ENCODE measurements around the gene GSC2. TPM values are rescaled to one million over a fixed set of nuclear protein-coding genes. Genes with fewer than 3 reads are reported as not detected.

Gene GSC2
- total RNA-seq, 6 experiments from 2014 or later, result not detected

DNA sequence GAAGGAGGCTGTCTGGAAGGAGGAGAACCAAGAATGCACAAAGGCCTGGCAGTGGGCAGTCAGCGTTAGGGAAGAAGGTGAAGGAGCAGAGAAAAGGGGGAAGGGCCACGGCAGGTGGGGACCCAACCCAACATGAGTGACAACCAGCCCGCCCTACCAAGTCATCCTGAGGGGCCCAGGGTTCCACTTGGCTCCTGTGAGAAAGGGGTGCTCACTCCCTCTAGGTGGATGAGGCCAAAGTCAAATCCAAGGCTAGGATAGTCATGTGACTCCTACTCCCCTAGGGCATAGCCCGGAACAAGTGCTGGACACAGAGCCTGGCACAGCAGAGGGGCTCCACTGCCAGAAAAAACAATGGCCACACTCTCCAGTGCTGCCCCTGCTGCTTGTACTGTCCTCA lies 25.7 kb downstream of the GSC2 start:
- DNase-seq, result no peak
- no peak overlapping the region for H3K4me3 Mint-ChIP-seq
- H3K4me1 Mint-ChIP-seq (ENCODE audit: low read depth), result peaks cover 28% of the 10 kb centered on the region
- H3K27me3 Mint-ChIP-seq (ENCODE audit: insufficient read depth), result peaks cover 5% of the 10 kb centered on the region
- no peaks in the 10 kb centered on the region for H3K36me3 Mint-ChIP-seq (ENCODE audit: low read depth)
- no peaks in the 10 kb centered on the region for H3K9me3 Mint-ChIP-seq
- TF ChIP-seq, protein P1, sequence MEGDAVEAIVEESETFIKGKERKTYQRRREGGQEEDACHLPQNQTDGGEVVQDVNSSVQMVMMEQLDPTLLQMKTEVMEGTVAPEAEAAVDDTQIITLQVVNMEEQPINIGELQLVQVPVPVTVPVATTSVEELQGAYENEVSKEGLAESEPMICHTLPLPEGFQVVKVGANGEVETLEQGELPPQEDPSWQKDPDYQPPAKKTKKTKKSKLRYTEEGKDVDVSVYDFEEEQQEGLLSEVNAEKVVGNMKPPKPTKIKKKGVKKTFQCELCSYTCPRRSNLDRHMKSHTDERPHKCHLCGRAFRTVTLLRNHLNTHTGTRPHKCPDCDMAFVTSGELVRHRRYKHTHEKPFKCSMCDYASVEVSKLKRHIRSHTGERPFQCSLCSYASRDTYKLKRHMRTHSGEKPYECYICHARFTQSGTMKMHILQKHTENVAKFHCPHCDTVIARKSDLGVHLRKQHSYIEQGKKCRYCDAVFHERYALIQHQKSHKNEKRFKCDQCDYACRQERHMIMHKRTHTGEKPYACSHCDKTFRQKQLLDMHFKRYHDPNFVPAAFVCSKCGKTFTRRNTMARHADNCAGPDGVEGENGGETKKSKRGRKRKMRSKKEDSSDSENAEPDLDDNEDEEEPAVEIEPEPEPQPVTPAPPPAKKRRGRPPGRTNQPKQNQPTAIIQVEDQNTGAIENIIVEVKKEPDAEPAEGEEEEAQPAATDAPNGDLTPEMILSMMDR (IDR thresholded peaks at IDR 0.05), result no peak
- H3K27ac Mint-ChIP-seq, result no peak overlapping the region

DNA sequence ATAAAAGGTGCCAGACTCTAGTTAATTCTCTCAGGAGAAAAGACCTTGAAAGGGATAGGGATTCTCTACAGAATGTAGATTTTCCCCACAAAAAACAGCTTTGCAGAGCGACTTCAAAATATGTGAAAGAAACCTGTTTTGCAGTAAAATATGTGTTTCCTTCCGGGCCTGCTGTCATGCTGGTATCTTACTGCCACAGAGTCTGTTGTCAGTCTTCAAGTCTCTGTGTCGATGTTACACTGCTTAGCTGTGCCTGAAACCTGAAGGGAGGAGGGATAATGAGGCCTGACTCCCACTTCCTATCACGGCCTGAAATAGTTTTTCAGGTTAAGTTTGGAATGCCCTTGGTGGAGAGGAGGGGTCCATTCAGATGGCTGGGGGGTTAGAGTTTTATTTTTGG lies 26.2 kb downstream of the GSC2 start:
- Mint-ChIP-seq H3K4me3 (no peak overlapping the region), H3K36me3 (ENCODE audit: low read depth) (no peaks in the 10 kb centered on the region), H3K27me3 (ENCODE audit: insufficient read depth) (peaks cover 5% of the 10 kb centered on the region), H3K9me3 (no peaks in the 10 kb centered on the region), H3K27ac (no peak overlapping the region), H3K4me1 (ENCODE audit: low read depth) (peaks cover 28% of the 10 kb centered on the region)
- DNase-seq, result no peak
- TF ChIP-seq, protein P1 (IDR thresholded peaks at IDR 0.05), result no peak

DNA sequence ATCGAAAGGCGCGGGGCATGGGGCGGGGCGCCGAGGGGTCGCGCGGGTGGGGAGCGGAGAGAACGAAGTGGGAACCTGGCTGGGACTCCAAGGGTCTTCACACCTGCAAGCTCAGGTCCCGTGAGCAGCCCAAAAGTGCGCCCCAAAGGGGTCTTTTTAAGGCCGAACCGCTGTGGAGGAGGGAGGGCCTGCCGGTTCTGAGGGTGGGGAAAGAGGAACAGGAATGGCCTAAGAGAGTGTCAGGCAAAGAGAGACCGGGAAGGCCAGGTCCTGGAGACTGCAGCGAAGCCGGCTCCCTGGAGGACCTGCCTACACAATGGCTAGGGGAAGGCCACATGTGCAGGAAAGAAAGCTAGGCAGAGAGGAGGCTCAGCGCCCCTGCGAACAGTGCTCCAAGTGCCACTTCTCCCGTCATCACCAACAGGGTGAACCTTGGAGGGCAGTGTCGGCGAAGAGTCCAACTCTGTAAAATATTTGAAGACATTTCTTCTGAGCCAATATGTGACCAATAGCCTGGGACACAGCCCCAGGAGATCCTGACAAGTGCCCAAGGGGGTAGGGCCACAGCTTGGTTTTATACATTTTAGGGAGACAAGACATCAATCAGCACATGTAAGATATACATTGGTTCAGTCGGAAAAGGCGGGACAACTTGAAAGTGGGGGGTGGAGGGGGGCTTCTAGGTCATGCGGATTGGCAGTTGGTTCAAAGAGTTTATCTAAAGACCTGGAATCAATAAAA lies 27.2 kb downstream of the GSC2 start:
- Mint-ChIP-seq H3K36me3 (ENCODE audit: low read depth) (no peaks in the 10 kb centered on the region), H3K27me3 (ENCODE audit: insufficient read depth) (peaks cover 5% of the 10 kb centered on the region; the same call in 1 of the 2 replicates), H3K4me3 (peak overlapping the region; percentile 84), H3K4me1 (ENCODE audit: low read depth) (peaks cover 28% of the 10 kb centered on the region), H3K27ac (peak overlapping the region; percentile 18; the same call in 1 of the 2 replicates), H3K9me3 (no peaks in the 10 kb centered on the region)
- TF ChIP-seq, protein P1 (IDR thresholded peaks at IDR 0.05), result no peak
- no peak for DNase-seq

DNA sequence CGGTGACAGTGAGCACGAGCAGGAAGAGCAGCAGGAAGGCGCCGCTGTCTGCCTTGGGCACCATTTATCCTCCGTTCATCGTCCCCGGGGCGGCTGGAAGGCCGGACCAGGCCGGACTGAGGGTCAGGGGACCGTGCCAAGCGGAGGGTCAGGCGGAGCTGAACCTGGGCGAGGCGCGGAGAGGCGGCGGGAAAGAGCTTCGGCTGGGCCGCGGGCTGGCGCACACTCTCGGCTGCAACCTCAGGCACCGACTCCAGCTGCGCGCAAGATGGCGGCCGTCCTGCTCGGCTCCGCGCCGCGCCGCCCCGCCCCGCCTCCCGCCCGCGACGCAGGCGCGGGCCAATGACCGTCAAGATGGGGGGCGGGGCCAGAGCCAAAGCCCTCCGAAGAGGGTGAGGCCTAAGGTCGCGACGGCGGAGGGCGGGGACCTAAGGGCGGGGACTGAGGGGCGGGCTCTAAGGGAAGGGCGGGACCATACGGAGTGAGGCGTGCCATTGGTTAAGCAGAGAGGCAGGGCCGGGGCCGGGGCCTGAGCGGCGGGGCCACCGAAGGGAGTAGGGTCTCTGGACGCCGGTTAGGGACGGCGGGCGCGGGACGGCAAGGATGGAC lies 27.8 kb downstream of the GSC2 start, which contains the start of gene DGCR2:
Gene DGCR2 (minus strand): TSS at position 270 of the 609 bp plus-strand sequence. CDS start 206 bp downstream, at position 64.
- TF ChIP-seq, protein P1 (IDR thresholded peaks at IDR 0.05), result no peak
- peaks cover 5% of the 10 kb centered on the region; the same call in 1 of the 2 replicates for H3K27me3 Mint-ChIP-seq (ENCODE audit: insufficient read depth)
- no peaks in the 10 kb centered on the region for H3K9me3 Mint-ChIP-seq
- H3K4me1 Mint-ChIP-seq (ENCODE audit: low read depth), result peaks cover 28% of the 10 kb centered on the region
- DNase-seq, result peak; percentile 88
- peak within 1 kb of the TSS; percentile 82 for H3K27ac Mint-ChIP-seq
- no peaks in the 10 kb centered on the region for H3K36me3 Mint-ChIP-seq (ENCODE audit: low read depth)
- H3K4me3 Mint-ChIP-seq, result peak within 1 kb of the TSS; percentile 93

DNA sequence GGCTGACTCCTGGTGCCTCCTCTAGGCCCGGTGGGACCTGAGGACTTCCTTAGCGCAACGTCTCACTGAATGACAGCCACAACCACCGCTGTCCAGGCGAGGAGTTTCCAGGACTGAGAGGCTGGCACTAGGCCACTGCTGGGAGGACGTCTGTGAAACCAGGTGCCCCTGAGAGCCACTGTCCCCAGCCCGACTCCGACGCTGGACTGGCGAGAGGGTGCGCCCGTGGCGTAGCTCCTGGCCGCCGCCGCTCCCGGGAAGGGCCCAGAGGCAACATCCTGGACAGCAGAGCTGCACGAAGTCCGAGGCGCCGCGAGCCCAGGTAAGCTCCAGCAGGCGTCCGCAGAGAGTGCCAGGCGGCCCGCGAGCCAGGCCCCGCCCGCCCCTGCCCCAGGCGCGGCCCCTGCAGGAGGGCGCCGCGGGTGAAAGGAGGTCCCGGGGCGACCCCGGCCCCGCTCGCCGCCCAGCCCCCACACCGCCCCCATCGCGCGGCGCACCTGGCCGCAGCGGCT lies 28.4 kb downstream of the GSC2 start:
- Mint-ChIP-seq H3K4me3 (peak overlapping the region; percentile 93), H3K9me3 (no peaks in the 10 kb centered on the region), H3K36me3 (ENCODE audit: low read depth) (no peaks in the 10 kb centered on the region), H3K27me3 (ENCODE audit: insufficient read depth) (peaks cover 5% of the 10 kb centered on the region; the same call in 1 of the 2 replicates), H3K4me1 (ENCODE audit: low read depth) (peaks cover 28% of the 10 kb centered on the region), H3K27ac (peak overlapping the region; percentile 82)
- DNase-seq, result peak; percentile 18
- TF ChIP-seq, protein P1 (IDR thresholded peaks at IDR 0.05), result no peak

All from HFFc6 (cell line).